ENCODE measurements around the gene NELFA. TPM values are rescaled to one million over a fixed set of nuclear protein-coding genes. Genes with fewer than 3 reads are reported as not detected.
"Not testable (repeated sequence)": the region's sequence is repeated elsewhere in the genome, so short reads cannot be mapped to it uniquely, and the experiment has no call there.

NELFA gene
- total RNA-seq, 1 experiment from 2014 or later: 22.6 TPM

- peaks cover 15% of the 10 kb centered on the region for H4K20me1 ChIP-seq (ENCODE audit: insufficient read depth, low read depth, low read length)
- peaks cover 44% of the 10 kb centered on the region for H3K36me3 ChIP-seq (ENCODE audit: insufficient read depth, low read length)
- H3K79me2 ChIP-seq (ENCODE audit: low read length): peaks cover 67% of the 10 kb centered on the region
- H3K27ac ChIP-seq (ENCODE audit: low read length): no peak overlapping the region
- peak overlapping the region; percentile 93 for H3K4me2 ChIP-seq (ENCODE audit: low read depth, low read length, poor library complexity, severe bottlenecking)
- peak overlapping the region; percentile 95 for H3K4me3 ChIP-seq (ENCODE audit: low read length)
- H3K9me2 ChIP-seq (replicated peaks; ENCODE audit: insufficient read depth, low read length): no peaks in the 10 kb centered on the region
- H3K9me3 ChIP-seq (ENCODE audit: low read length): no peaks in the 10 kb centered on the region
- peaks cover 20% of the 10 kb centered on the region for H3K4me1 ChIP-seq (ENCODE audit: low read length)
- H3K9ac ChIP-seq (ENCODE audit: low read length): peak overlapping the region; percentile 98
- no peaks in the 10 kb centered on the region for H3K27me3 ChIP-seq (ENCODE audit: low read length)
- peak; percentile 20 for DNase-seq
- no peak overlapping the region for H2AFZ ChIP-seq (ENCODE audit: low read length)
Measured at GRCh38 chr4:2006956-2007653, 1.7 kb downstream of the NELFA start.

DNA sequence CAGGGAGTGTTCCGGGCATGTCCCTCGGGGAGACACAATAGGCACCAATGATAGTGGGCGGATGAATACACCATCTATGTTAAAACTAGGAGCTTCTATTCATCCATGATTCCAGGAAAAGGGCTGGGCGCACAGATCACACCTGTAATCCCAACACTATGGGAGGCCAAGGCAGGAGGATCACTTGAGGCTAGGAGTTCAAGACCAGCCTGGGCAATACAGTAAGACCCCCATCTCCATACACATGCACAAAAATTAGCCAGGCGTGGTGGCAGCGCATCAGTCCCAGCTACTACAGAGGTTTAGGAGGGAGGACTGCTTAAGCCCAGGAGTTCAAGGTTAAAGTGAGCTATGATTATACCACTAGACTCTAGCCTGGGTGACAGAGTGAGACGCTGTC, 2.4 kb downstream of the NELFA start:
- Histone ChIP-seq H3K27ac (ENCODE audit: low read length) (no peak overlapping the region), H3K4me1 (ENCODE audit: low read length) (peaks cover 20% of the 10 kb centered on the region), H3K9me3 (ENCODE audit: low read length) (no peaks in the 10 kb centered on the region), H3K9ac (ENCODE audit: low read length) (no peak overlapping the region), H3K79me2 (ENCODE audit: low read length) (peaks cover 71% of the 10 kb centered on the region), H3K36me3 (ENCODE audit: insufficient read depth, low read length) (peaks cover 44% of the 10 kb centered on the region), H3K27me3 (ENCODE audit: low read length) (no peaks in the 10 kb centered on the region), H4K20me1 (ENCODE audit: insufficient read depth, low read depth, low read length) (peaks cover 15% of the 10 kb centered on the region), H2AFZ (ENCODE audit: low read length) (no peak overlapping the region), H3K4me3 (ENCODE audit: low read length) (no peak overlapping the region), H3K9me2 (replicated peaks; ENCODE audit: insufficient read depth, low read length) (no peaks in the 10 kb centered on the region), H3K4me2 (ENCODE audit: low read depth, low read length, poor library complexity, severe bottlenecking) (no peak overlapping the region)
- DNase-seq: no peak

DNA sequence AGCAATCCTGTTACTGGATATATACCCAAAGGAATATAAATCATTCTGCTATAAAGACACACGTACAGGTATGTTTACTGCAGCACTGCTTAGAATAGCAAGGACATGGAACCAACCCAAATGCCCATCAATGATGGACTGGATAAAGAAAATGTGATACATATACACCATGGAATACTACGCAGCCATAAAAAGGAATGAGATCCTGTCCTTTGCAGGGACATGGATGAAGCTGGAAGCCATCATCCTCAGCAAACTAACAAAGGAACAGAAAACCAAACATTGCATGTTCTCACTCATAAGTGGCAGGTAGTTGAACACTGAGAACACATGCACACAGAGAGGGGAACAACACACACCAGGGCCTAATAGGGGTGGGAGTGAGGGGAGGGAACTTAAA, 5.4 kb downstream of the NELFA start:
- not testable (repeated sequence) for H3K9me3 ChIP-seq (ENCODE audit: low read length); H3K9ac ChIP-seq (ENCODE audit: low read length); H2AFZ ChIP-seq (ENCODE audit: low read length); H3K27me3 ChIP-seq (ENCODE audit: low read length); H3K27ac ChIP-seq (ENCODE audit: low read length); H3K4me3 ChIP-seq (ENCODE audit: low read length); DNase-seq; H3K9me2 ChIP-seq (replicated peaks; ENCODE audit: insufficient read depth, low read length); H3K4me2 ChIP-seq (ENCODE audit: low read depth, low read length, poor library complexity, severe bottlenecking)
- peaks cover 11% of the 10 kb centered on the region for H3K4me1 ChIP-seq (ENCODE audit: low read length)
- peaks cover 96% of the 10 kb centered on the region for H3K79me2 ChIP-seq (ENCODE audit: low read length)
- H4K20me1 ChIP-seq (ENCODE audit: insufficient read depth, low read depth, low read length): peaks cover 15% of the 10 kb centered on the region
- peaks cover 62% of the 10 kb centered on the region for H3K36me3 ChIP-seq (ENCODE audit: insufficient read depth, low read length)

GRCh38 chr4:1999308-1999707, 9.5 kb downstream of the NELFA start:
- H3K4me3 ChIP-seq (ENCODE audit: low read length); DNase-seq; H3K27ac ChIP-seq (ENCODE audit: low read length); H3K9me2 ChIP-seq (replicated peaks; ENCODE audit: insufficient read depth, low read length); H3K27me3 ChIP-seq (ENCODE audit: low read length); H3K4me2 ChIP-seq (ENCODE audit: low read depth, low read length, poor library complexity, severe bottlenecking); H2AFZ ChIP-seq (ENCODE audit: low read length); H3K9ac ChIP-seq (ENCODE audit: low read length); H3K4me1 ChIP-seq (ENCODE audit: low read length); H4K20me1 ChIP-seq (ENCODE audit: insufficient read depth, low read depth, low read length): not testable (repeated sequence)
- peaks cover 15% of the 10 kb centered on the region for H3K9me3 ChIP-seq (ENCODE audit: low read length)
- H3K79me2 ChIP-seq (ENCODE audit: low read length): peaks cover 93% of the 10 kb centered on the region
- peaks cover 72% of the 10 kb centered on the region for H3K36me3 ChIP-seq (ENCODE audit: insufficient read depth, low read length)

- peaks cover 64% of the 10 kb centered on the region for H3K36me3 ChIP-seq (ENCODE audit: insufficient read depth, low read length)
- H3K27ac ChIP-seq (ENCODE audit: low read length): no peak overlapping the region
- no peaks in the 10 kb centered on the region; the same call in 1 of the 2 replicates for H4K20me1 ChIP-seq (ENCODE audit: insufficient read depth, low read depth, low read length)
- H3K9ac ChIP-seq (ENCODE audit: low read length): no peak overlapping the region
- no peak overlapping the region for H3K4me3 ChIP-seq (ENCODE audit: low read length)
- peaks cover 7% of the 10 kb centered on the region for H3K4me1 ChIP-seq (ENCODE audit: low read length)
- DNase-seq: no peak
- H2AFZ ChIP-seq (ENCODE audit: low read length): no peak overlapping the region
- no peak overlapping the region for H3K4me2 ChIP-seq (ENCODE audit: low read depth, low read length, poor library complexity, severe bottlenecking)
- H3K9me3 ChIP-seq (ENCODE audit: low read length): peaks cover 15% of the 10 kb centered on the region
- peaks cover 93% of the 10 kb centered on the region for H3K79me2 ChIP-seq (ENCODE audit: low read length)
- H3K27me3 ChIP-seq (ENCODE audit: low read length): no peaks in the 10 kb centered on the region
- no peaks in the 10 kb centered on the region for H3K9me2 ChIP-seq (replicated peaks; ENCODE audit: insufficient read depth, low read length)
Measured at GRCh38 chr4:1998296-1998695, 10.5 kb downstream of the NELFA start.

DNA sequence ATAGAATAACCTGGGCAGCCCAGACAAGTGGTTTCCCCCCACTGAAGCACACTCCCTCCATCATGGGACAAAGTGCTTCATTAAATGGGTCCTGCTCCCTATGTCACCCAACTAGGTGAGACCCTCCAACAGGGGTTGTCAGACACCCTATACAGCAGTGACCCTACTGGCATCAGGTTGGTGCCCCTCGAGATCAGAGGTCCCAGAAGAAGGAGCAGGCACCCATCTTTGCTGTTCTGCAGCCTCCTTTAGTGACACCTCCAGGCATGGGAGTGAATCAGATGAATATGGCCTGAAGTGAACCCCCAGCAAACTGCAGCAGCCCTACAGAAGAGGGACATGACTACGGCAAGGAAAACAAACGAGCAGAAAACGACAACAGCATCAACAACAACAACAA, 11.1 kb downstream of the NELFA start:
- Histone ChIP-seq H4K20me1 (ENCODE audit: insufficient read depth, low read depth, low read length) (no peaks in the 10 kb centered on the region; the same call in 1 of the 2 replicates), H2AFZ (ENCODE audit: low read length) (no peak overlapping the region), H3K36me3 (ENCODE audit: insufficient read depth, low read length) (peaks cover 59% of the 10 kb centered on the region), H3K4me1 (ENCODE audit: low read length) (peaks cover 7% of the 10 kb centered on the region), H3K27me3 (ENCODE audit: low read length) (no peaks in the 10 kb centered on the region), H3K9ac (ENCODE audit: low read length) (no peak overlapping the region), H3K27ac (ENCODE audit: low read length) (no peak overlapping the region), H3K4me3 (ENCODE audit: low read length) (no peak overlapping the region), H3K79me2 (ENCODE audit: low read length) (peaks cover 93% of the 10 kb centered on the region), H3K9me2 (replicated peaks; ENCODE audit: insufficient read depth, low read length) (no peaks in the 10 kb centered on the region), H3K9me3 (ENCODE audit: low read length) (peaks cover 15% of the 10 kb centered on the region), H3K4me2 (ENCODE audit: low read depth, low read length, poor library complexity, severe bottlenecking) (no peak overlapping the region)
- DNase-seq: no peak

DNA sequence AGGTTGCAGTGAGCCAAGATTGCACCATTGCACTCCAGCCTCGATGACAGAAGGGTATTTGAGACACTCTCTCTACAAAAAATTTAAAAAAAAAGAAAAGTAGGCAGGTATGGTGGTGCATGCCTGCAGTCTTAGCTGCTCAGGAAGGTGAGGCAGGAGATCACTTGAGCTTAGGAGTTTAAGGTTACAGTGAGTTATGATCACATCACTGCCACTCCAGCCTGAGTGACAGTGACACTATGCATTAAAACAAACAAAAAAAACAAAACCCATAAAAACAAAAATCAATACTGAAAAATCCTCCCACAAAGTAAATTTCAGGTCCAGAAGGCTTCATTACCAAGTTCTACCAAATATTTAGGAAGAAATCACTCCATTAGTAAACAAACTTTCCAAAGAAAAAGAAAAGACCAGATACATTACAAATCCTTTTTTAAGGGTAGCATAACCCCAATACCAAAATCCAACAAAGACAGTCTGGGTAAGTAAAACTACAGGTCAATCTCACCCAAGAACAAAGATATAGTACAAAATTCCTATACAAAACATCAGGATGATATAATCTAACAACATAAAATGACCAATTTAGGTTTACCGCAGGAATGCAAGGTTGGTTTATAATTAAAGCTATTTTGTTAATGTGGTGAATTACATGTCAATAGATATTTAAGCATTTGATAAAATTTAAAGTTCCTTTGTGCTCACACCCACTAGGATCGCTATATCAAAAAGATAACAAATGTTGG, 11.7 kb downstream of the NELFA start:
- H3K4me1 ChIP-seq (ENCODE audit: low read length): peaks cover 7% of the 10 kb centered on the region
- H3K9me2 ChIP-seq (replicated peaks; ENCODE audit: insufficient read depth, low read length): no peaks in the 10 kb centered on the region
- peaks cover 3% of the 10 kb centered on the region for H4K20me1 ChIP-seq (ENCODE audit: insufficient read depth, low read depth, low read length)
- H3K79me2 ChIP-seq (ENCODE audit: low read length): peaks cover 93% of the 10 kb centered on the region
- no peak overlapping the region for H3K4me2 ChIP-seq (ENCODE audit: low read depth, low read length, poor library complexity, severe bottlenecking)
- peaks cover 53% of the 10 kb centered on the region for H3K36me3 ChIP-seq (ENCODE audit: insufficient read depth, low read length)
- H3K27ac ChIP-seq (ENCODE audit: low read length): no peak overlapping the region
- no peak overlapping the region for H2AFZ ChIP-seq (ENCODE audit: low read length)
- DNase-seq: peak; percentile 52
- peaks cover 15% of the 10 kb centered on the region for H3K9me3 ChIP-seq (ENCODE audit: low read length)
- H3K27me3 ChIP-seq (ENCODE audit: low read length): no peaks in the 10 kb centered on the region
- no peak overlapping the region for H3K9ac ChIP-seq (ENCODE audit: low read length)
- H3K4me3 ChIP-seq (ENCODE audit: low read length): no peak overlapping the region

DNA sequence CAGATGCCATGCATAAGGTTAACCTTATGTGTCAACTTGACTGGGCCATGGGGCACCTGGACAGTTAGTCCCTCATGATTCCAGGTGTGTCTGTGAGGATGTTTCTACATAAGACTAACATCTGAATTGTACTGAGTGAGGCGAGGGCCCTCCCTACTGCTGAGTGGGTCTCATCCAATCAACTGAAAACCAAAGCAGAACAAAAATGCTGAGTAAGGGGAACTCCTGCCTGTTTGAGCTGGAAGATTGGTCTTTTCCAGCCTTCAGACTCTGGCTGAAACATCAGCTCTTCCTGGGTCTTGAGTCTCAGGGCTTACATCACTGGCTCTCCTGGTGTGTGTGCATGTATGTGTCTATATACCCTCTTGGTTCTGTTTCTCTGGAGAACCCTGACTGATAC, 13.8 kb downstream of the NELFA start:
- H3K79me2 ChIP-seq (ENCODE audit: low read length): peaks cover 80% of the 10 kb centered on the region
- H3K4me3 ChIP-seq (ENCODE audit: low read length): no peak overlapping the region
- H2AFZ ChIP-seq (ENCODE audit: low read length): no peak overlapping the region
- peaks cover 6% of the 10 kb centered on the region for H4K20me1 ChIP-seq (ENCODE audit: insufficient read depth, low read depth, low read length)
- H3K27ac ChIP-seq (ENCODE audit: low read length): no peak overlapping the region
- H3K9me2 ChIP-seq (replicated peaks; ENCODE audit: insufficient read depth, low read length): no peaks in the 10 kb centered on the region
- H3K27me3 ChIP-seq (ENCODE audit: low read length): no peaks in the 10 kb centered on the region
- no peak overlapping the region for H3K9ac ChIP-seq (ENCODE audit: low read length)
- H3K4me1 ChIP-seq (ENCODE audit: low read length): peaks cover 7% of the 10 kb centered on the region
- H3K9me3 ChIP-seq (ENCODE audit: low read length): peaks cover 15% of the 10 kb centered on the region
- H3K4me2 ChIP-seq (ENCODE audit: low read depth, low read length, poor library complexity, severe bottlenecking): no peak overlapping the region
- no peak for DNase-seq
- peaks cover 46% of the 10 kb centered on the region for H3K36me3 ChIP-seq (ENCODE audit: insufficient read depth, low read length)

Data from Karpas-422 (cell line).